Measurements from ENCODE around the gene PARD3B.

- TF ChIP-seq CTCF (conservative IDR thresholded peaks at IDR 0.05; ENCODE audit: low read depth, low read length) (no peak), EZH2 (IDR thresholded peaks at IDR 0.05; ENCODE audit: low read length, unreplicated experiment) (no peak)
Measured at GRCh38 chr2:204726831-204727230, 181.6 kb downstream of the PARD3B start.

Data from PC-3 (cell line).